K562 (cell line): ENCODE results near the gene CARM1. TPM values are rescaled to one million over a fixed set of nuclear protein-coding genes. Genes with fewer than 3 reads are reported as not detected.

Experiments used
- ARID1B ChIP-seq: fragments of 450-650 bp; IDR thresholded peaks from 2 replicates; pipeline ENCODE4 v1.6.1; 2016; ENCODE audit warnings: antibody characterized with exemption, mild to moderate bottlenecking, inconsistent platforms
- BCOR ChIP-seq: fragments of 450-650 bp; IDR thresholded peaks from 2 replicates; pipeline ENCODE4 v1.6.1; 2016
- BHLHE40 ChIP-seq: IDR thresholded peaks from 2 replicates; pipeline ENCODE4 v1.6.1; 2011; ENCODE audit warnings: low read length, improper control_type of control experiment
- CBFA2T2 ChIP-seq: fragments of 450-650 bp; conservative IDR thresholded peaks from 2 replicates; pipeline ENCODE4 v1.6.1; 2017; ENCODE audit warnings: mild to moderate bottlenecking
- DIDO1 ChIP-seq: fragments of 450-650 bp; IDR thresholded peaks from 2 replicates; pipeline ENCODE4 v1.6.1; 2016; ENCODE audit warnings: low read depth, missing biosample characterization, missing genetic modification characterization
- DMBX1 ChIP-seq: fragments of 250-450 bp; sonication (Bioruptor Pico); IDR thresholded peaks from 2 replicates; pipeline ENCODE4 v1.8.0; 2022; ENCODE audit warnings: inconsistent platforms, mild to moderate bottlenecking, moderate library complexity, borderline replicate concordance
- ETS2 ChIP-seq: IDR thresholded peaks from 2 replicates; pipeline ENCODE4 v1.6.1; 2016; ENCODE audit warnings: borderline replicate concordance, missing genetic modification characterization, mild to moderate bottlenecking, moderate library complexity, missing compliant biosample characterization; ENCODE audit not compliant: poor library complexity, severe bottlenecking
- ILK ChIP-seq: fragments of 450-650 bp; IDR thresholded peaks from 2 replicates; pipeline ENCODE4 v1.6.1; 2016; ENCODE audit warnings: missing genetic modification characterization, low read depth, mild to moderate bottlenecking, missing compliant biosample characterization, moderate library complexity, borderline replicate concordance
- MCM5 ChIP-seq: fragments of 450-650 bp; IDR thresholded peaks from 2 replicates; pipeline ENCODE4 v1.6.1; 2016; ENCODE audit warnings: low read depth
- MLLT1 ChIP-seq, 2 experiments: fragments of 450-650 bp; IDR thresholded peaks; 2 replicates each; pipeline ENCODE4 v1.6.1; 2016
- MYC ChIP-seq, 2 experiments: fragments of 250-450 bp in 1 of 2; sonication (Bioruptor Pico) in 1 of 2; IDR thresholded peaks; 2 replicates each; pipeline versions ENCODE4 v1.5.1 to v1.6.1; 2012 to 2021; ENCODE audit warnings: low read depth in 2 of 2, borderline replicate concordance in 1 of 2, improper control_type of control experiment in 1 of 2, low read length in 1 of 2, mild to moderate bottlenecking in 1 of 2, moderate library complexity in 1 of 2
- MYNN ChIP-seq, 2 experiments: sonication (generic); formaldehyde crosslinking in 1 of 2; IDR thresholded peaks; 2 replicates each; pipeline versions ENCODE4 v1.5.0 to v1.6.1; 2016 to 2020; ENCODE audit warnings: antibody characterized with exemption in 1 of 2, missing genetic modification reagents in 1 of 2
- NR2C1 ChIP-seq, 2 experiments: fragments of 450-650 bp; IDR thresholded peaks; 2 replicates each; pipeline ENCODE4 v1.6.1; 2017; ENCODE audit warnings: mild to moderate bottlenecking in 2 of 2, antibody characterized with exemption in 1 of 2, inconsistent platforms in 1 of 2, missing compliant biosample characterization in 1 of 2, missing genetic modification characterization in 1 of 2
- NR4A1 ChIP-seq, 2 experiments: fragments of 250-450 bp in 1 of 2; fragments of 450-650 bp in 1 of 2; sonication (Bioruptor Pico) in 1 of 2; IDR thresholded peaks; 2 replicates each; pipeline versions ENCODE4 v1.4.0 to v1.6.1; 2016 to 2020; ENCODE audit warnings: mild to moderate bottlenecking in 2 of 2, missing compliant biosample characterization in 1 of 2, missing genetic modification characterization in 1 of 2, moderate library complexity in 1 of 2
- RFX7 ChIP-seq: fragments of 250-450 bp; sonication (Bioruptor Pico); IDR thresholded peaks from 2 replicates; pipeline ENCODE4 v1.5.1; 2021; ENCODE audit warnings: mild to moderate bottlenecking
- SMAD3 ChIP-seq: fragments of 450-650 bp; formaldehyde crosslinking; conservative IDR thresholded peaks from 2 replicates; pipeline ENCODE4 v1.4.0; 2020; ENCODE audit warnings: mild to moderate bottlenecking
- SOX6 ChIP-seq: fragments of 450-650 bp; IDR thresholded peaks from 2 replicates; pipeline ENCODE4 v1.6.1; 2014; ENCODE audit warnings: mild to moderate bottlenecking
- TAF7 ChIP-seq: fragments of 450-650 bp; IDR thresholded peaks from 2 replicates; pipeline ENCODE4 v1.6.1; 2016; ENCODE audit warnings: missing genetic modification characterization, missing compliant biosample characterization
- ZNF583 ChIP-seq: fragments of 250-450 bp; sonication (Bioruptor Pico); IDR thresholded peaks from 2 replicates; pipeline ENCODE4 v1.4.0; 2020
- ZNF696 ChIP-seq: fragments of 250-450 bp; sonication (Bioruptor Pico); conservative IDR thresholded peaks from 2 replicates; pipeline ENCODE4 v1.4.0; 2020; ENCODE audit warnings: mild to moderate bottlenecking, moderate library complexity
- ZNF740 ChIP-seq, 3 experiments: fragments of 200-800 bp in 1 of 3; sonication (Bioruptor generic) in 1 of 3; sonication (generic) in 1 of 3; formaldehyde crosslinking in 1 of 3; IDR thresholded peaks; 2 replicates each; pipeline versions ENCODE4 v1.6.1 to v1.8.0; 2016 to 2022; ENCODE audit warnings: mild to moderate bottlenecking in 2 of 3, missing compliant biosample characterization in 2 of 3, missing genetic modification characterization in 2 of 3, missing genetic modification reagents in 1 of 3
- polyA plus RNA-seq, 8 experiments: library from polyadenylated mRNA; depleted of rRNA in 4 of 8; stranded (reverse) in 5 of 8; unstranded in 3 of 8; fragments of >200 nt; fragmentation: Nextera tagmentation in 2 of 8; fragmentation: Illumina TruSeq in 1 of 8; extraction: Ambion mirVana in 2 of 8; extraction: Trizol in 1 of 8; gene quantifications; 2 replicates each; pipeline versions ENCODE4 v1.2.1 to v1.2.3, GENCODE V29; 2011 to 2014; ENCODE audit warnings: inconsistent platforms in 1 of 8, missing spikeins in 1 of 8
- total RNA-seq, 7 experiments: library from RNA; depleted of rRNA in 6 of 7; stranded (reverse); fragments of >200 nt in 6 of 7; fragmentation: Illumina TruSeq in 2 of 7; extraction: Trizol in 2 of 7; gene quantifications; 2 replicates each; pipeline versions ENCODE4 v1.2.1 to v1.2.3, GENCODE V29; 2011 to 2021; ENCODE audit warnings: low replicate concordance in 1 of 7
- TF ChIP-seq, protein P1 (sequence below), 2 experiments: fragments of 450-650 bp; conservative IDR thresholded peaks; 2 replicates each; pipeline ENCODE4 v1.6.1; 2017; ENCODE audit warnings: mild to moderate bottlenecking in 2 of 2, moderate library complexity in 2 of 2

The CARM1 gene
- total and polyA plus RNA-seq, 9 of the 15 experiments (the other 6 are each of a cell fraction or from before 2014, with no cell fraction given), result 0.36 to 86.0 (median 29.7) TPM

- peak; percentile 52 for TF ChIP-seq NR2C1 (IDR thresholded peaks at IDR 0.05)
- TF ChIP-seq NR2C1 (tag; IDR thresholded peaks at IDR 0.05), result 0 out of 2 replicates have a peak, but pooled peaks have one; percentile 39
- TF ChIP-seq CBFA2T2, result peak; percentile 84
- TF ChIP-seq ZNF696 (CRISPR knock-in tag), result no peak
- TF ChIP-seq BHLHE40, result peak; percentile 86
- no peak for TF ChIP-seq TAF7
- no peak for TF ChIP-seq ZNF740 (CRISPR knock-in tag; IDR thresholded peaks at IDR 0.05)
- peak in 1 of 2 experiments; percentile 68; a peak in 1 of 4 replicates for TF ChIP-seq ZNF740 (tag; IDR thresholded peaks at IDR 0.05)
- TF ChIP-seq MYNN (IDR thresholded peaks at IDR 0.05), result no peak
- no peak for TF ChIP-seq MYNN (CRISPR knock-in tag; IDR thresholded peaks at IDR 0.05)
- TF ChIP-seq ARID1B, result peak; percentile 89
- peak; percentile 78 for TF ChIP-seq ZNF583 (CRISPR knock-in tag)
- peak; percentile 88 for TF ChIP-seq MYC (IDR thresholded peaks at IDR 0.05; ENCODE audit: low read depth, low read length)
- peak; percentile 68; the same call in 1 of the 2 replicates for TF ChIP-seq MYC (CRISPR knock-in tag; IDR thresholded peaks at IDR 0.05; ENCODE audit: borderline replicate concordance, low read depth)
- no peak for TF ChIP-seq MCM5
- TF ChIP-seq MLLT1 (IDR thresholded peaks at IDR 0.05), result 0 out of 4 replicates have a peak, but pooled peaks of 1 of the 2 experiments have one; percentile 16
- TF ChIP-seq, protein P1, sequence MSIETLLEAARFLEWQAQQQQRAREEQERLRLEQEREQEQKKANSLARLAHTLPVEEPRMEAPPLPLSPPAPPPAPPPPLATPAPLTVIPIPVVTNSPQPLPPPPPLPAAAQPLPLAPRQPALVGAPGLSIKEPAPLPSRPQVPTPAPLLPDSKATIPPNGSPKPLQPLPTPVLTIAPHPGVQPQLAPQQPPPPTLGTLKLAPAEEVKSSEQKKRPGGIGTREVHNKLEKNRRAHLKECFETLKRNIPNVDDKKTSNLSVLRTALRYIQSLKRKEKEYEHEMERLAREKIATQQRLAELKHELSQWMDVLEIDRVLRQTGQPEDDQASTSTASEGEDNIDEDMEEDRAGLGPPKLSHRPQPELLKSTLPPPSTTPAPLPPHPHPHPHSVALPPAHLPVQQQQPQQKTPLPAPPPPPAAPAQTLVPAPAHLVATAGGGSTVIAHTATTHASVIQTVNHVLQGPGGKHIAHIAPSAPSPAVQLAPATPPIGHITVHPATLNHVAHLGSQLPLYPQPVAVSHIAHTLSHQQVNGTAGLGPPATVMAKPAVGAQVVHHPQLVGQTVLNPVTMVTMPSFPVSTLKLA (conservative IDR thresholded peaks at IDR 0.05), result peak; percentile 65 to 75
- TF ChIP-seq ILK (tag), result no peak
- TF ChIP-seq ETS2, result no peak
- no peak for TF ChIP-seq NR4A1 (CRISPR knock-in tag; IDR thresholded peaks at IDR 0.05)
- peak; percentile 81; the same call in 1 of the 2 replicates for TF ChIP-seq NR4A1 (tag; IDR thresholded peaks at IDR 0.05)
- TF ChIP-seq BCOR, result peak; percentile 89
- TF ChIP-seq RFX7 (CRISPR knock-in tag), result no peak
- no peak for TF ChIP-seq DIDO1 (tag)
- 0 out of 2 replicates have a peak, but pooled peaks have one; percentile 36 for TF ChIP-seq SMAD3 (CRISPR knock-in tag)
- TF ChIP-seq DMBX1 (CRISPR knock-in tag), result peak; percentile 65
- TF ChIP-seq SOX6, result 0 out of 2 replicates have a peak, but pooled peaks have one; percentile 55
Measured at GRCh38 chr19:10839114-10840050, 32.0 kb upstream of the CARM1 start (continued).
